Activated CD8-positive, alpha-beta memory T cell treated with anti-CD3 and anti-CD28 coated beads for 1 hour (primary cell): Measurements from ENCODE around the gene SULT1A1.

Experiments used
- DNase-seq, 2 donors: peaks; one replicate each; pipeline ENCODE4 v3.0.0-alpha.2; 2020; ENCODE audit warnings: low read depth in 1 of 2; ENCODE audit errors: extremely low read depth in 1 of 2

Gene SULT1A1

GRCh38 chr16:28562199-28562598, 47.6 kb downstream of the SULT1A1 start:
- no peak for DNase-seq

- no peak for DNase-seq
Measured at GRCh38 chr16:28561557-28562187, 48.2 kb downstream of the SULT1A1 start.

GRCh38 chr16:28558456-28558855, 51.4 kb downstream of the SULT1A1 start:
- no peak for DNase-seq

GRCh38 chr16:28556914-28557320, 52.9 kb downstream of the SULT1A1 start:
- no peak for DNase-seq

- DNase-seq: no peak
Measured at GRCh38 chr16:28555561-28555960, 54.3 kb downstream of the SULT1A1 start.
